Left colon (tissue), 2 donors: ENCODE results near the gene TANK. TPM values are rescaled to one million over a fixed set of nuclear protein-coding genes. Genes with fewer than 3 reads are reported as not detected.

ENCODE experiments used
- total RNA-seq, 2 donors: library from RNA; stranded (reverse); fragmentation: NEBNext Ultra II Directional; extraction: Animal tissue kit (Norgen Biotek cat#: 25700); gene quantifications; one replicate each; pipeline ENCODE4 v1.2.1, GENCODE V29; 2021
- donor health status: DM: no; HTN: no; CAD: no.
- donor health status: DM: yes; HTN: yes; CAD: no.

TANK gene
- total RNA-seq, 2 donors from 2014 or later, result 54.3 to 58.8 TPM

Other genes with a start within 250 kb of the TANK start
- 10 to 100 TPM; 27.2 to 34.5 TPM for gene PSMD14, start 148.0 kb downstream of the TANK start, total RNA-seq